Heart right ventricle (tissue), 16 donors: ENCODE measurements around the gene ATP11A. TPM values are rescaled to one million over a fixed set of nuclear protein-coding genes. Genes with fewer than 3 reads are reported as not detected.

ENCODE experiments used
- ATAC-seq, 8 donors: fragments of 200-7000 bp; cut with Tn5 transposase; one replicate each; pipeline ENCODE4 v1.9.1; 2020; ENCODE audit warnings: mild to moderate bottlenecking in 8 of 8, moderate library complexity in 8 of 8, moderate number of reproducible peaks in 1 of 8
- DNase-seq, 2 donors: peaks; one replicate each; pipeline ENCODE4 v3.0.0-alpha.2; 2020
- H3K27ac ChIP-seq, 10 donors: fragments of 200-600 bp; sonication (generic) in 2 of 10; one replicate each; pipeline versions ENCODE4 v1.5.0 to v1.8.0; 2020 to 2022; ENCODE audit warnings: mild to moderate bottlenecking in 3 of 10
- H3K27me3 ChIP-seq, 7 donors: fragments of 200-600 bp; one replicate each; pipeline ENCODE4 v1.8.0; 2021 to 2022; ENCODE audit warnings: mild to moderate bottlenecking in 2 of 7
- H3K36me3 ChIP-seq, 9 donors: fragments of 200-600 bp; sonication (generic) in 1 of 9; one replicate each; pipeline versions ENCODE4 v1.5.0 to v1.8.0; 2020 to 2022; ENCODE audit warnings: mild to moderate bottlenecking in 2 of 9
- H3K4me1 ChIP-seq, 9 donors: fragments of 200-600 bp; sonication (generic) in 1 of 9; one replicate each; pipeline versions ENCODE4 v1.5.0 to v1.8.0; 2020 to 2022; ENCODE audit warnings: mild to moderate bottlenecking in 4 of 9
- H3K4me3 ChIP-seq, 10 donors: fragments of 200-600 bp; sonication (generic) in 2 of 10; one replicate each; pipeline versions ENCODE4 v1.5.0 to v1.8.0; 2020 to 2022; ENCODE audit warnings: mild to moderate bottlenecking in 7 of 10, moderate library complexity in 2 of 10
- H3K9me3 ChIP-seq, 11 donors: fragments of 200-600 bp in 10 of 11; sonication (generic) in 2 of 11; one replicate each; pipeline versions ENCODE4 v1.5.0 to v1.8.0; 2013 to 2022; ENCODE audit warnings: mild to moderate bottlenecking in 2 of 11, control low read depth in 1 of 11, moderate library complexity in 1 of 11
- WGBS, 2 donors: extraction: QIAGEN DNeasy Blood & Tissue Kit; methylation state at CpG; one replicate each; pipeline ENCODE4 v1.1.7; 2013; ENCODE audit warnings: inconsistent platforms in 1 of 2; 5-methylcytosine and 5-hydroxymethylcytosine counted together
- intact Hi-C, 10 donors: fragments of 100-400 bp; cut with DNase I; formaldehyde crosslinking; loops; one replicate each; pipeline versions ENCODE4 v1.11.1 to v1.14.2; 2022
- polyA plus RNA-seq, 2 donors: library from polyadenylated mRNA; stranded (reverse); fragments of 200-250 nt; gene quantifications; one replicate each; pipeline ENCODE4 v1.2.3, GENCODE V29; 2013
- total RNA-seq, 10 donors: library from RNA; stranded (reverse); fragmentation: NEBNext Ultra II Directional in 3 of 10; extraction: Animal tissue kit (Norgen Biotek cat#: 25700) in 3 of 10; gene quantifications; one replicate each; pipeline versions ENCODE4 v1.2.1 to v1.2.4, GENCODE V29; 2021 to 2023
- TF ChIP-seq, protein P1 (sequence below), 9 donors: fragments of 200-600 bp; sonication (generic) in 2 of 9; IDR thresholded peaks; one replicate each; pipeline versions ENCODE4 v1.5.0 to v1.8.0; 2021 to 2022; ENCODE audit warnings: antibody characterized with exemption in 9 of 9, mild to moderate bottlenecking in 5 of 9, moderate library complexity in 1 of 9
- donor health status: Arrhythmogenic right ventricular cardiomyopathy.
- donor health status: ischemic (EF 13 %, LVEDD 7.1; RV severe dilation, severe dysfunction).
- donor health status: healthy with polysubstance abuse.
- donor health status: DM: no; HTN: yes; CAD: no.
- donor health status: DM: no; HTN: no; CAD: no.
- donor health status: ischemic (EF 25% LVEDD 6.9; RV normal size, moderate dysfunction).
- donor health status: ischemic (EF 25% LVEDD 5.7; RV mildly dilated, moderate dysfunction).
- donor health status: healthy.
- donor health status: DM: yes; HTN: yes; CAD: no.
- donor health status: Ischemic cardiomyopathy.
- donor health status: ischemic (EF 35%, LVEDD 5.7; RV mildly dilated, moderate dysfunction).
- donor health status: nonischemic (EF 11% LVEDD 7.7; RV severe dilation, severe dysfunction).
- donor health status: DM: yes; HTN: yes; CAD: no.
- donor health status: PGD.
- donor health status: ischemic (EF 29% LVEDD 5.4; RV normal size, mild dysfunction).
- donor health status: nonischemic (EF 23%, LVEDD 6.1; RV moderate dilation, normal function).

Gene ATP11A
- total and polyA plus RNA-seq, 12 donors, result 20.0 to 164 (median 107) TPM

DNA sequence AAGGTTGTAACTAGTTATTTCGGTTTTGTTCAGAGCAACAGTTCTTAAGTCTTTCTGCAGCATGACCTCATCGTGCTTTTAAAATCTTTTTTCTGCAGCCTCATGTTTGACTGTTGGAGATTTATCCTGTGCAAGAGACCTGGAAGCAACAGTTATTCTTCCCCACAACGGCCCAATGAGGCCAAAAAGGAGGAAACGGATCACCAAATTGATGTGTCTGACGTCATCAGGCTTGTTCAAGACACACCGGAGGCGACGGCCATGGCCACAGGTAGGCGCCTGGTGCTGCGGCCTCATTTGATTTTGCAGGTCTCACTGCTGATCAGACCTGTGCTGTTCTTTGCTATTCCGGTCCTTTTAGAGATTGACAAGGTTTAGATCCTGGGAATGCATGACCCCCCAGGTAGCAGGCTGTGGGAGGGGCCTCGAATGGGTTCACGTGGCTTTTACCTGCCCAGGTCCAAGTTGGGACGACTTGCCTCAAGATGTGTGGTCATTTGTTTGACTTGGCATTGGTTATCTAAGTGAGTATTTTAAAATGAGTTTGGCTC lies 212.3 kb downstream of the ATP11A start:
- TF ChIP-seq, protein P1, sequence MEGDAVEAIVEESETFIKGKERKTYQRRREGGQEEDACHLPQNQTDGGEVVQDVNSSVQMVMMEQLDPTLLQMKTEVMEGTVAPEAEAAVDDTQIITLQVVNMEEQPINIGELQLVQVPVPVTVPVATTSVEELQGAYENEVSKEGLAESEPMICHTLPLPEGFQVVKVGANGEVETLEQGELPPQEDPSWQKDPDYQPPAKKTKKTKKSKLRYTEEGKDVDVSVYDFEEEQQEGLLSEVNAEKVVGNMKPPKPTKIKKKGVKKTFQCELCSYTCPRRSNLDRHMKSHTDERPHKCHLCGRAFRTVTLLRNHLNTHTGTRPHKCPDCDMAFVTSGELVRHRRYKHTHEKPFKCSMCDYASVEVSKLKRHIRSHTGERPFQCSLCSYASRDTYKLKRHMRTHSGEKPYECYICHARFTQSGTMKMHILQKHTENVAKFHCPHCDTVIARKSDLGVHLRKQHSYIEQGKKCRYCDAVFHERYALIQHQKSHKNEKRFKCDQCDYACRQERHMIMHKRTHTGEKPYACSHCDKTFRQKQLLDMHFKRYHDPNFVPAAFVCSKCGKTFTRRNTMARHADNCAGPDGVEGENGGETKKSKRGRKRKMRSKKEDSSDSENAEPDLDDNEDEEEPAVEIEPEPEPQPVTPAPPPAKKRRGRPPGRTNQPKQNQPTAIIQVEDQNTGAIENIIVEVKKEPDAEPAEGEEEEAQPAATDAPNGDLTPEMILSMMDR (IDR thresholded peaks at IDR 0.05), result no peak

DNA sequence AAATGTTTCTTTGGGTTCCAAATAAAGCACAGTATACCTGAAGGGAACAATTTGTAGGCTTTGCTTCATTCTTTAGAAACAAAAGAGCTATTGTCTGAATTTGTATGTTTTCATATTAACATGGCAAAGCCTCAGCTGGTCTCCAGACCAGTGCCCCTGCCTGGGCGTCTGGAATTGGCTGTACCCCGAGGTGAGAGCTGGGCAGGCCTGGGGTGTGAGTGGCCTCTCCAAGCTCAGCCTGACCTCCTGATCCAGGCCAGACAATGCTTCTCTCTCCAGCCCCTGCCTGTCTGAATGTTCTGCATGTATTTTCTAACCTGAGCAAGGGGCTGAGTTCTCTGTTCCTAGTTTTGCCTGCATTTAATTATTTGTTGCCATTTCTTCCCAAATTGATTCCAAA lies 212.8 kb downstream of the ATP11A start:
- Histone ChIP-seq H3K9me3 (peaks cover 0 to 19% (median 0%) of the 10 kb centered on the region in 11 donors), H3K4me1 (no peaks in the 10 kb centered on the region), H3K27me3 (peaks cover 0 to 9% (median 0%) of the 10 kb centered on the region in 7 donors), H3K4me3 (no peak overlapping the region), H3K27ac (no peak overlapping the region), H3K36me3 (no peaks in the 10 kb centered on the region)
- intact Hi-C loops, result no loop called here
- WGBS, 2 donors, result 91% methylated on average over 2 of the region's 2 CpGs
- DNase-seq (no peak), ATAC-seq (no peak)
- TF ChIP-seq, protein P1 (IDR thresholded peaks at IDR 0.05), result no peak

More for the DNA sequence above, 212.3 kb downstream of the ATP11A start:
- Histone ChIP-seq H3K4me1 (no peaks in the 10 kb centered on the region), H3K9me3 (peaks cover 0 to 19% (median 0%) of the 10 kb centered on the region in 11 donors), H3K4me3 (no peak overlapping the region), H3K27ac (no peak overlapping the region), H3K36me3 (no peaks in the 10 kb centered on the region), H3K27me3 (peaks cover 0 to 9% (median 0%) of the 10 kb centered on the region in 7 donors)
- ATAC-seq (no peak), DNase-seq (no peak)
- WGBS, 2 donors, result 83% methylated on average over 14 of the region's 14 CpGs
- intact Hi-C loops, result no loop called here

DNA sequence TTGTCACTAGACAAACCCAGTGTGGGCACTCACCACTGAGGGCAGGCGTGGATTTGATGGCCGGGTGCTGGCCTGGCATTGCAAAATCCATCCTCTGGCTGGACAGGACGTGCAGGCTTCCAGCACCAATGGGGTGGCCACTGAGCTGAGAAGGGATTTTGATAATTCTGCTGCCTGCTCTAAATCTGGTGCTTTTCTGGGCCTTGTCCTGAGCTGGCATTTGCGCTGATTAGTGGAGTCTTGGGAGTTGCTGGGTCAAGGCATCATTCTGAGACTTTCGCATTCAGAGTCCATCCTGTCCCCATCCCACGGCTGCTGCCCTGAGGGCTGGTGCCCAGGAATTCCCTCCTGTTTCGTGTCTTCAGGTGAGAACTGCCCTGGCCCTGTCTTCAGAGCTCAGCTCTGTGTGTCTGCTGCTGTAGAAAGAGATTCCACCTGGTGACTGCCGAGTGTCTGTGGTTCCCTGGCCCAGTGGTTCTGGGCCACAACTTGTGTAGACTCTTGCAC lies 213.3 kb downstream of the ATP11A start:
- 96 to 97% methylated on average over 8 of the region's 8 CpGs for WGBS, 2 donors
- Histone ChIP-seq H3K27ac (no peak overlapping the region), H3K27me3 (peaks cover 0 to 9% (median 0%) of the 10 kb centered on the region in 7 donors), H3K4me1 (no peaks in the 10 kb centered on the region), H3K4me3 (no peak overlapping the region), H3K9me3 (peaks cover 0 to 19% (median 0%) of the 10 kb centered on the region in 11 donors), H3K36me3 (no peaks in the 10 kb centered on the region)
- TF ChIP-seq, protein P1 (IDR thresholded peaks at IDR 0.05), result no peak
- intact Hi-C loops, result no loop called here
- no peak for DNase-seq
- ATAC-seq, result no peak

DNA sequence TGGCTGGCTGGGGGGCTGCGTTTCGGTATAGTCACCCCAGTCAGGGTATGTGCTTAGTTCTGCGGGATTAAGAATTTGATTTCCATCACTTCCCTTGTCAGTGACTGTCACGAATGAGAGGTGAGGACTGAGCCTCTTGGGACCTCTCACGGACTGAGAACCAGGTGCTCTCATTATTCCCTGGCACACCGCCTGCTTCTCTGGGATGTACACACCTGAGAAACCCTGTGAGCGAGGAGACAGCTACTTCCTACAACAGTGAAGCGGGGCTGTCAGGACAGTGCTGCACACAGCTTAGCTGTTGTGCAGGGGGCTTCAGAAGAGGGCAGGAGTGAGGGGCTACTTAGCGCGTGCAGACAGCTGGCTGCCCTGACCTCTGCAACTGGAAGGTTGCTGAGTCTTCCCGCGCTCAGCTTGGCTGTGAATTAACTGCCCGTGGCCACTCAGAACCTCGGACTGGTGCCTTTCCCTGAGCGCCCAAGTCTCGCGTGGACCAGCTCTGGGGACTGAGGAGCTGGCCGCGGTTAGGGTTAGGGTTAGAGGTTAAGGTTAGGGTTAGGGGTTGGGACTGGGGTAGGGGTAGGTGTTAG lies 213.9 kb downstream of the ATP11A start:
- 96 to 97% methylated on average over 19 of the region's 19 CpGs for WGBS, 2 donors
- Histone ChIP-seq H3K4me3 (no peak overlapping the region), H3K36me3 (no peaks in the 10 kb centered on the region), H3K4me1 (no peaks in the 10 kb centered on the region), H3K27me3 (peaks cover 0 to 8% (median 0%) of the 10 kb centered on the region in 7 donors), H3K9me3 (peaks cover 0 to 19% (median 0%) of the 10 kb centered on the region in 11 donors), H3K27ac (no peak overlapping the region)
- TF ChIP-seq, protein P1 (IDR thresholded peaks at IDR 0.05), result no peak
- intact Hi-C loops, result no loop called here
- DNase-seq (no peak), ATAC-seq (no peak)
